ENCODE measurements around the gene FST.

Gene FST

DNA sequence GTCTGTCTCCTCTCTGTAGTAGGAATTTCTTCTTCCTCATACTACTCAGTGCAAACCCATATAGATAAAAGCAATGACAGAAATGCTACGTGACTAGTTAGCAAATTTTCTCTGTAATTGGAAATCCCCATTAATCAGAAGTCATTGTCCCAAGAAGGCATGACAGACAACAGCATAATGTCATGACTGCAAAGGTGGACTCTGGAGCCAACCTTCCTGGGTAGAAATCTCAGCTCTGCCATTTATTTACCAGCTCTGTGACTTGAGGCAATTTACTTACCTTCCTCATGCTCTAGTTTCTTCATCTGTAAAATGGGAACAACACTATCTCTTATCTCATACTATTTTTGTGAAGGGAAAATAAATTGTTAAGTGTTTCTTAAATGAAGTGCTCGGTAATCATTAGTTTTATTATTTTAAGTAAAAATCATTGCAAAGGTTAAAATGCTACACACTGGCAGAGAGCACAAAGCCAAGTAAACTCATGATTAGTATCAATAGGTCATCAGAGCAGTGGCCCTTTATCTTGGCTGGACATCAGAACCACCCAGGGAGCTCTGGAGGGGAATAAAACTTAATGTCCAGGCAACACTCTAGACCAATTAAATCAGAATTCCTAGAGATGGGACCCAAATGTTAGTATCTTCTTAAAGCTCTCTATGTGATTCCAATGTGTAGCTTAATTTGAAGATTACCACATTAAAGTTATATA is 43.8 kb upstream of the FST start (continued):
- TF ChIP-seq, protein P1, sequence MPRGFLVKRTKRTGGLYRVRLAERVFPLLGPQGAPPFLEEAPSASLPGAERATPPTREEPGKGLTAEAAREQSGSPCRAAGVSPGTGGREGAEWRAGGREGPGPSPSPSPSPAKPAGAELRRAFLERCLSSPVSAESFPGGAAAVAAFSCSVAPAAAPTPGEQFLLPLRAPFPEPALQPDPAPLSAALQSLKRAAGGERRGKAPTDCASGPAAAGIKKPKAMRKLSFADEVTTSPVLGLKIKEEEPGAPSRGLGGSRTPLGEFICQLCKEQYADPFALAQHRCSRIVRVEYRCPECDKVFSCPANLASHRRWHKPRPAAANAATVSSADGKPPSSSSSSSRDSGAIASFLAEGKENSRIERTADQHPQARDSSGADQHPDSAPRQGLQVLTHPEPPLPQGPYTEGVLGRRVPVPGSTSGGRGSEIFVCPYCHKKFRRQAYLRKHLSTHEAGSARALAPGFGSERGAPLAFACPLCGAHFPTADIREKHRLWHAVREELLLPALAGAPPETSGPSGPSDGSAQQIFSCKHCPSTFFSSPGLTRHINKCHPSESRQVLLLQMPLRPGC (tag by site-specific recombination; IDR thresholded peaks at IDR 0.05), result no peak
- no peak for TF ChIP-seq KLF10 (tag by site-specific recombination; IDR thresholded peaks at IDR 0.05)
- no peak for TF ChIP-seq ZNF114 (tag by site-specific recombination; IDR thresholded peaks at IDR 0.05)
- TF ChIP-seq, protein P2, sequence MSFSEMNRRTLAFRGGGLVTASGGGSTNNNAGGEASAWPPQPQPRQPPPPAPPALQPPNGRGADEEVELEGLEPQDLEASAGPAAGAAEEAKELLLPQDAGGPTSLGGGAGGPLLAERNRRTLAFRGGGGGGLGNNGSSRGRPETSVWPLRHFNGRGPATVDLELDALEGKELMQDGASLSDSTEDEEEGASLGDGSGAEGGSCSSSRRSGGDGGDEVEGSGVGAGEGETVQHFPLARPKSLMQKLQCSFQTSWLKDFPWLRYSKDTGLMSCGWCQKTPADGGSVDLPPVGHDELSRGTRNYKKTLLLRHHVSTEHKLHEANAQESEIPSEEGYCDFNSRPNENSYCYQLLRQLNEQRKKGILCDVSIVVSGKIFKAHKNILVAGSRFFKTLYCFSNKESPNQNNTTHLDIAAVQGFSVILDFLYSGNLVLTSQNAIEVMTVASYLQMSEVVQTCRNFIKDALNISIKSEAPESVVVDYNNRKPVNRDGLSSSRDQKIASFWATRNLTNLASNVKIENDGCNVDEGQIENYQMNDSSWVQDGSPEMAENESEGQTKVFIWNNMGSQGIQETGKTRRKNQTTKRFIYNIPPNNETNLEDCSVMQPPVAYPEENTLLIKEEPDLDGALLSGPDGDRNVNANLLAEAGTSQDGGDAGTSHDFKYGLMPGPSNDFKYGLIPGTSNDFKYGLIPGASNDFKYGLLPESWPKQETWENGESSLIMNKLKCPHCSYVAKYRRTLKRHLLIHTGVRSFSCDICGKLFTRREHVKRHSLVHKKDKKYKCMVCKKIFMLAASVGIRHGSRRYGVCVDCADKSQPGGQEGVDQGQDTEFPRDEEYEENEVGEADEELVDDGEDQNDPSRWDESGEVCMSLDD (tag by site-specific recombination; IDR thresholded peaks at IDR 0.05), result no peak

DNA sequence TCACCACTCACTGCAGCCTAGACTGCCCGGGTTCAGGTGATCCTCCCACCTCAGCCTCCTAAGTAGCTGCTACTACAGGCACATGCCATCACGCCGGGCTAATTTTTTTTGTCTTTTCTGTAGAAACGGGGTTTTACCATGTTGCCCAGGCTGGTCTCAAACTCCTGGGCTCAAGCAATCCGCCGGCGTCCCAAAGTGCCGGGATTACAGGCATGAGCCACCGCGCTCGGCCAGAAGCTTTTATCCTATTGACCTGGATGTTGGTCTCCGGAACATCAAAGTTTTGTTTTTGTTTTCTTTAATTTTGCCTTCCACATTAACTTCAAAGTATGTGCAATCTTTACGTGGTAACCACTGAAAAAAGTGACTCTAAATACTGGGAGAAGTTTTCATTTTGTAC is 42.4 kb upstream of the FST start:
- Histone ChIP-seq H3K4me1 (ENCODE audit: control insufficient read depth, insufficient read depth, low read length) (0 out of 2 replicates have a peak, but pooled peaks cover 3% of the 10 kb centered on the region), H3K36me3 (ENCODE audit: control insufficient read depth in 2 of 2, insufficient read depth in 1 of 2, low read length in 2 of 2) (no peaks in the 10 kb centered on the region), H3K4me3 (ENCODE audit: low read depth, low read length) (no peak overlapping the region), H3K9me3 (ENCODE audit: control insufficient read depth, insufficient read depth, low read depth, low read length) (no peaks in the 10 kb centered on the region), H3K27ac (ENCODE audit: extremely low read depth, low read depth, low read length) (no peak overlapping the region)
- CTCF ChIA-PET, result interaction anchor here (0.5 to 0.7 kb wide), 3 partner anchors 11 to 273 kb away, joined by 3 to 6 read pairs (median 4); no protein-coding TSS in a partner anchor
- no peak for TF ChIP-seq ZSCAN16 (tag by site-specific recombination; IDR thresholded peaks at IDR 0.05)
- no peak for TF ChIP-seq KLF10 (tag by site-specific recombination; IDR thresholded peaks at IDR 0.05)
- no peak for TF ChIP-seq ZNF621 (tag by site-specific recombination; IDR thresholded peaks at IDR 0.05)
- no peak for TF ChIP-seq ZNF501 (tag by site-specific recombination; IDR thresholded peaks at IDR 0.05)
- TF ChIP-seq ZNF791 (tag by site-specific recombination; IDR thresholded peaks at IDR 0.05), result no peak
- no peak for TF ChIP-seq SP3 (tag by site-specific recombination; IDR thresholded peaks at IDR 0.05)
- POLR2A ChIA-PET, result no interaction called here

DNA sequence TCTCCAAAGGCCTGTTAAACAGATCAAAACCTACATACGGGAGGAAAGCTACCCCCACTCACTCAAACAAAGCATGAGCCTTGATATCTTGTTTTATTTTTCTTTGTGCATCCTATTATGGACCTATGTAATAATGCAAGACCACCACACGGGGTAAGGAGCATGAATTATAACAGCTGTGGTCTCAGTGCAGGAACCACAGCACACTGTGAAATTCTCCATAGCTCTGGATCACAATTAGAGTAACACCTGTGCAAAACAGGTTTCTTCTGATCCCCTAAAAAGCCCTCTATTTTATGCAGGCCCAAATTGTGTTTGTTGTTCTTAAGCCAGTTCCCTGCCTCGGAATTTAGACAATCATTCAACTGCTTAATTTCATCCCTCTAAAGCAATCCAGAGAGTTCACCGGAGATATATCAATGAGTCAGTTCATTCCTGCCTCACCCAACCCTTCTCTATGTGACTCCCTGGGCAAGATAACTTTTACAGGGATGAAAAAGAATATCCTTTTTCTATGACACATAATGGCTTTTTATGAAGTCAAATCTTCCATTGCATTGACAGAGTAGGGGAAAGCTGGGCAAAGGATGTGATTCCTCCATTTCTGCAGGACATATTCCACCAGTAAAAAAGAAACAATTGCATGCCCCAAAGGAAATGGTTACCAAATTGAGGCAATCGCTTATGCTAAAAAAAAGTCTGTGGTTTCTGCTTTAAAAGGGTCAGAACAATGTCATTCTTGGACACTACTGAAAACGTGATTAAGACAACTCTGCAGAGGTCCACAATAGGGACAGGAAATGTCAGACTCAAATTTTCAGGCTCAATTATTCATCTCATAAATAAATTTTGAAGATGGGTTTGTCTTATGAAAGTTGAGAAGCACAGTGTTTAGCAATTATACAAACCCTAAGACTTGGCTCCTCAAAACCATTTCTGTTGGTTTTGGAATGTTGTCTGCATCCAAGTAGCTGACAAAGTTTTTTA is 41.6 kb upstream of the FST start:
- CTCF ChIA-PET, result interaction anchor here (0.5 to 0.7 kb wide), 3 partner anchors 10 to 272 kb away, joined by 3 to 6 read pairs (median 4); no protein-coding TSS in a partner anchor
- H3K9me3 ChIP-seq (ENCODE audit: control insufficient read depth, insufficient read depth, low read depth, low read length), result no peaks in the 10 kb centered on the region
- H3K36me3 ChIP-seq (ENCODE audit: control insufficient read depth in 2 of 2, insufficient read depth in 1 of 2, low read length in 2 of 2), result no peaks in the 10 kb centered on the region
- no peak overlapping the region for H3K27ac ChIP-seq (ENCODE audit: extremely low read depth, low read depth, low read length)
- TF ChIP-seq ZNF707 (tag by site-specific recombination; IDR thresholded peaks at IDR 0.05) (no peak), ZNF596 (tag by site-specific recombination; IDR thresholded peaks at IDR 0.05) (no peak), ZNF658 (tag by site-specific recombination; IDR thresholded peaks at IDR 0.05) (no peak)
- H3K4me3 ChIP-seq (ENCODE audit: low read depth, low read length), result no peak overlapping the region
- POLR2A ChIA-PET, result no interaction called here
- no peaks in the 10 kb centered on the region for H3K4me1 ChIP-seq (ENCODE audit: control insufficient read depth, insufficient read depth, low read length)

DNA sequence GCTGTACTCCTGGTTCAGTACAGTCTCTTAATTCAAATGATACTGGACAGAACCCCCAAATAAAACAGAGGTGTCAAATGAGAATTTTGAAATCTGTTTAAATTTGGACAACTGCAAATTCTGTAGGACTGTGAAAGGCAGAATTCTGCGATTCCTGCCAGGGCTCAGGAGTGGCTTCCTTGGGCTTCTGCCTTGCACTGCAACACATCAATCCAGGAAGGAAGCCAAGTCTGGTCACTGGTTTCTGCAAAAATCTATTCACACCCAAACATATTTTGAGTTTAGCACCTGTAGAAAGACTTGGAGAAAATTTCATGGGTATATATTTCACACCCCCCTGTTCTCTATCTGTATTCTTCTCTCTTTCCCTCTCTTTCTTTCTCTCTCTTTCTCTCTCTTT is 37.5 kb upstream of the FST start:
- CTCF ChIA-PET, result no interaction called here
- POLR2A ChIA-PET, result no interaction called here
- H3K9me3 ChIP-seq (ENCODE audit: control insufficient read depth, insufficient read depth, low read depth, low read length), result no peaks in the 10 kb centered on the region
- H3K4me1 ChIP-seq (ENCODE audit: control insufficient read depth, insufficient read depth, low read length), result no peaks in the 10 kb centered on the region
- no peak overlapping the region for H3K27ac ChIP-seq (ENCODE audit: extremely low read depth, low read depth, low read length)
- no peak overlapping the region for H3K4me3 ChIP-seq (ENCODE audit: low read depth, low read length)
- no peaks in the 10 kb centered on the region for H3K36me3 ChIP-seq (ENCODE audit: control insufficient read depth in 2 of 2, insufficient read depth in 1 of 2, low read length in 2 of 2)
- TF ChIP-seq, protein P3, sequence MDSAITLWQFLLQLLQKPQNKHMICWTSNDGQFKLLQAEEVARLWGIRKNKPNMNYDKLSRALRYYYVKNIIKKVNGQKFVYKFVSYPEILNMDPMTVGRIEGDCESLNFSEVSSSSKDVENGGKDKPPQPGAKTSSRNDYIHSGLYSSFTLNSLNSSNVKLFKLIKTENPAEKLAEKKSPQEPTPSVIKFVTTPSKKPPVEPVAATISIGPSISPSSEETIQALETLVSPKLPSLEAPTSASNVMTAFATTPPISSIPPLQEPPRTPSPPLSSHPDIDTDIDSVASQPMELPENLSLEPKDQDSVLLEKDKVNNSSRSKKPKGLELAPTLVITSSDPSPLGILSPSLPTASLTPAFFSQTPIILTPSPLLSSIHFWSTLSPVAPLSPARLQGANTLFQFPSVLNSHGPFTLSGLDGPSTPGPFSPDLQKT (IDR thresholded peaks at IDR 0.05; ENCODE audit: borderline replicate concordance, low read depth, low read length), result no peak
- TF ChIP-seq ZNF791 (tag by site-specific recombination; IDR thresholded peaks at IDR 0.05), result no peak
- no peak for TF ChIP-seq ZNF155 (tag by site-specific recombination; IDR thresholded peaks at IDR 0.05)
- no peak for TF ChIP-seq ZSCAN23 (tag by site-specific recombination; IDR thresholded peaks at IDR 0.05)
- TF ChIP-seq ZNF585B (tag by site-specific recombination; IDR thresholded peaks at IDR 0.05), result no peak
- TF ChIP-seq, protein P4, sequence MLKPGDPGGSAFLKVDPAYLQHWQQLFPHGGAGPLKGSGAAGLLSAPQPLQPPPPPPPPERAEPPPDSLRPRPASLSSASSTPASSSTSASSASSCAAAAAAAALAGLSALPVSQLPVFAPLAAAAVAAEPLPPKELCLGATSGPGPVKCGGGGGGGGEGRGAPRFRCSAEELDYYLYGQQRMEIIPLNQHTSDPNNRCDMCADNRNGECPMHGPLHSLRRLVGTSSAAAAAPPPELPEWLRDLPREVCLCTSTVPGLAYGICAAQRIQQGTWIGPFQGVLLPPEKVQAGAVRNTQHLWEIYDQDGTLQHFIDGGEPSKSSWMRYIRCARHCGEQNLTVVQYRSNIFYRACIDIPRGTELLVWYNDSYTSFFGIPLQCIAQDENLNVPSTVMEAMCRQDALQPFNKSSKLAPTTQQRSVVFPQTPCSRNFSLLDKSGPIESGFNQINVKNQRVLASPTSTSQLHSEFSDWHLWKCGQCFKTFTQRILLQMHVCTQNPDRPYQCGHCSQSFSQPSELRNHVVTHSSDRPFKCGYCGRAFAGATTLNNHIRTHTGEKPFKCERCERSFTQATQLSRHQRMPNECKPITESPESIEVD (tag by site-specific recombination; IDR thresholded peaks at IDR 0.05), result no peak
- TF ChIP-seq ZNF23 (tag by site-specific recombination; IDR thresholded peaks at IDR 0.05; ENCODE audit: borderline replicate concordance), result no peak
- TF ChIP-seq YY1 (tag by site-specific recombination; IDR thresholded peaks at IDR 0.05), result no peak
- TF ChIP-seq ZNF571 (tag by site-specific recombination; IDR thresholded peaks at IDR 0.05), result no peak
- no peak for TF ChIP-seq ZNF366 (tag by site-specific recombination; conservative IDR thresholded peaks at IDR 0.05)
